NCI-H446 treated with DMSO at 0.1 percent for 48 hours (cell line): Measurements from ENCODE around the gene IL1F10.

ENCODE experiments used
- DNase-seq: peaks from one replicate; lab custom pipeline; 2025; lab: John Stamatoyannopoulos, UW

The IL1F10 gene

DNA sequence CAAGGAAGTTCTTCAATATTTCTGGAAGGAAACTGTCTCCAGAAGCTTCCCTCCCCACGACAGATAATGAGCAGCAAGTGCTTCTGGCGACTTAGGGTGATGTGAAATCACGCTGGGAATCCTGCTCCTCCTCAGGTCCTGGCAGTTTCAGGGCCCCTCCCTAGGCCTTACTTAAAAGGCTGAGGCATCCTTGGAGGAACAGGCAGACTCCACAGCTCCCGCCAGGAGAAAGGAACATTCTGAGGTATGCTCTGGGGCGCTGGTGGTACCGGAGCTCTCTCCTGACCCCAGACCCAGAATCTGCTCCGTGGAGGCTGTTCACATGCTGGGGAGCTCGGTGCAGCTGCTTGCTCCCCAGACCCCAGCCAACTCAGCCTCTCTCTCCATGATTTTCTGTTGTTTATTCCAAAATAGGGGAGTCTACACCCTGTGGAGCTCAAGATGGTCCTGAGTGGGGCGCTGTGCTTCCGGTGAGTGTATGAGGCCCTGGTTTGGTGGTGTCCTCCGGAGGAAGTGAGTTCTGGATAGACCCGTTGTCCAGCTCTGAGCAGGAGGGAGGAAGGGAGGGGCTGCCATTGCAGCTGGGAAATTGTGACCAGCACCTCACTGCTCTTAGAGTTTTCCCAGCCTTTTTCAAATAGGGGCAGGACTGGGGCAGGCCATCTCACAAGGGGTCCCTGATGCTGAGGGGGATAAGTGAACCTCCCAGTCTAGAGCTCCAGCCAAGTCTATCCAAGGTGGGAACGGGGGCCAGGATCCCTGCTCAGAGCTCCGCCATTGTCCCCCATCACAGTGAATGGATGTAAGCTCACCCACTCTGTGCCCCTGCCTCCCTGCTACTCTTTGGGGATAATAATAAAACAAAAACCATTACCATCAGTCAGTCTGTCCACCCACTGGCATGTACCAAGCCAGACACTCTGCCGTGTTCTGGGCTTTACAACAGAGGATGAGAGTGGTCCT, 8.5 kb upstream of the IL1F10 start, which contains the start of gene IL36RN:
TSS of gene IL36RN (plus strand) at position 201 of the 963 bp plus-strand sequence. CDS start at position 442, 241 bp downstream.
- no peak for DNase-seq

DNA sequence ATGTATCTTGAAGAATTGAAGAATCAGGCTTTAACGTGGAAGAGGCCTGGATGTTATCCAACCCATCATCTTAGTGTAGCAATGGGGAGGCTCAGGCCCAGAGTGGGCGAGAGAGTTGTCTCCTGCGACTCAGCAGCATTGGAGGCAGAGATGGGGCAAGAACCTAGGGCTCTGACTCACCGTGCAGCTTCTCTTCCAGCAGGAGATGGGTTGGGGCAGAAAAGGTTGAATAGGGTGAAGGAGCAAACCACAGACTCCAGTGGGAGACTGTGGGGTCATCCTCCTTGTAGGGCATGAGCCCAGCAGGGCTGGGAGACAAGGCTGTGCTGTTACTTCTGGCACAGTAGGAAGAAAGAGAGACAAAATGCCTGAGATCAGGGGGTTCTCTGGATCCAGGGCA, 7.4 kb upstream of the IL1F10 start:
- DNase-seq: no peak

DNA sequence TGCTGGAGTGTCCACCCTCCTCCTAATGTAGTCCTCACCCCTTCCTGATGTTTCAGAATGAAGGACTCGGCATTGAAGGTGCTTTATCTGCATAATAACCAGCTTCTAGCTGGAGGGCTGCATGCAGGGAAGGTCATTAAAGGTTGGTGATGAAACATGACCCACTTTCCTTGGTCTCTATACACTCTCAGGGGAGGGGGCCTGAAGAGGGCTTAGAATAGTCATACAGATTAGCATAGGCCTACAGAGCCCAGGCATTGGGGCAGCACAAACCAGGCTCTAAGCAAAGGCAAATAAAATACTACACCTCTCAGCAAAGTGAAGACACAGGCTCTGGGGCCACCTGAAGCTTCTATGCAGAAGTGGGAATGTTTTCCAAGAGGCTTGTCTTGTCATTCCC, 7.0 kb upstream of the IL1F10 start:
- DNase-seq: no peak

DNA sequence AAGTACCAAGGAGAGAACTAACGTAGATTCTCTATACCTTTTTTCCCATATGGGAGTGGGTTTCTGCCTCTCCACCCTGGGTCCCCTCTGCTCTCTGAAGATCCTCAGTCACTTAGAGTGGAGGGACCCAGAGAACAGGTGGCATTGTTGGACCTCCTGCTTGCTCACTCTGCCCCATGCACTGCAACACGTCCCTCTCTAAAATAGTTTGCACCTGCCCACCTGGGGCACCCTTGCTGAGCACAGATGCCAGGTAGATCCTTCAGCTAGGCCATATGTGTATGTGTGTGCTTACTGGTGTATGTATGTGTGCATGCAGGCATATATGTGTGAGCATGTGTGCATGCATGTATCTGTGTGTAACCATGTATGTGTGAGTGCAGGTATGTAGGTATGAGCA, 6.5 kb upstream of the IL1F10 start:
- no peak for DNase-seq

DNA sequence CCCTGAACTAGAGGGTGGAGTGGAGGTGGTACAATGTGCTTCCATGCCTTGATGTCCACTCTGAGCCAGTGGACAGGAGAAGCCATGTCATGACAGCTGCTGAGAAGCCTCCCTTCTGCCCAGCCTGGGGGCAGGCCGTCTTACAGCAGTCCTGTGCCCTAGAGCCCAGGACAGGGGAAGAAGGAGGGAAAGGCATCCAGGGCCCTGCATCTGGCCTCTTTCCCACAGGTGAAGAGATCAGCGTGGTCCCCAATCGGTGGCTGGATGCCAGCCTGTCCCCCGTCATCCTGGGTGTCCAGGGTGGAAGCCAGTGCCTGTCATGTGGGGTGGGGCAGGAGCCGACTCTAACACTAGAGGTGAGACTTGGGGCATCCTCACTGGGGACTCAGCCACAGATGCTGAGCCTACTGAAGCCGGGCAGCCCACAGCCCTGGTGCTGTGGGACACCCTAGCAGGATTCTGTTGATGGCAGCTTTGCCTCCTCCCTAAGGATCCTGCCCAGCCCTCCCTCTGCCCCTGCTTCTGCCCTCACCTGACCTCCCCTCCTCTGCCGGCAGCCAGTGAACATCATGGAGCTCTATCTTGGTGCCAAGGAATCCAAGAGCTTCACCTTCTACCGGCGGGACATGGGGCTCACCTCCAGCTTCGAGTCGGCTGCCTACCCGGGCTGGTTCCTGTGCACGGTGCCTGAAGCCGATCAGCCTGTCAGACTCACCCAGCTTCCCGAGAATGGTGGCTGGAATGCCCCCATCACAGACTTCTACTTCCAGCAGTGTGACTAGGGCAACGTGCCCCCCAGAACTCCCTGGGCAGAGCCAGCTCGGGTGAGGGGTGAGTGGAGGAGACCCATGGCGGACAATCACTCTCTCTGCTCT, 5.6 kb upstream of the IL1F10 start:
- DNase-seq: no peak

DNA sequence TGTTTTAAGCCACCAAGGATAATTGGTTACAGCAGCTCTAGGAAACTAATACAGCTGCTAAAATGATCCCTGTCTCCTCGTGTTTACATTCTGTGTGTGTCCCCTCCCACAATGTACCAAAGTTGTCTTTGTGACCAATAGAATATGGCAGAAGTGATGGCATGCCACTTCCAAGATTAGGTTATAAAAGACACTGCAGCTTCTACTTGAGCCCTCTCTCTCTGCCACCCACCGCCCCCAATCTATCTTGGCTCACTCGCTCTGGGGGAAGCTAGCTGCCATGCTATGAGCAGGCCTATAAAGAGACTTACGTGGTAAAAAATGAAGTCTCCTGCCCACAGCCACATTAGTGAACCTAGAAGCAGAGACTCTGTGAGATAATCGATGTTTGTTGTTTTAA, 3.5 kb upstream of the IL1F10 start:
- no peak for DNase-seq

DNA sequence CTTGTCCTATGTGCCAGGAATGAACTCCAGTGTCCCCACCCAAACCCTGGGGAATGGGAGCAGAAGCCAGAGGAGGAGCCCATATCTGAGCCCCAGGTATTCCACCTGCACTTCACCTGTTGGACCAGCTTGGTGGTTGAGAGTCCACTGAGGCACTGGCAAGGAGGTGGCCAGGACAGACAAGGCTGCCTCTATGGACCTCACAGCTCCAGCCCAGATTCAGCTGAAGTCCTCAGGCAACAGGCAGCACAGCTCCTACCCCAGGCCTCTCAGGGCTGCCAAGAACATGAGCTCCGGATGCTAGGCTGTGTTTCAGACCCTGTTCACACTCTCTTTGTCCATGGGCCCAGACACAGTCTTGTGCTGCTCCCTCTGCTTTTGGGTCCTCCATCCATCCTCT, 2.9 kb upstream of the IL1F10 start:
- no peak for DNase-seq

DNA sequence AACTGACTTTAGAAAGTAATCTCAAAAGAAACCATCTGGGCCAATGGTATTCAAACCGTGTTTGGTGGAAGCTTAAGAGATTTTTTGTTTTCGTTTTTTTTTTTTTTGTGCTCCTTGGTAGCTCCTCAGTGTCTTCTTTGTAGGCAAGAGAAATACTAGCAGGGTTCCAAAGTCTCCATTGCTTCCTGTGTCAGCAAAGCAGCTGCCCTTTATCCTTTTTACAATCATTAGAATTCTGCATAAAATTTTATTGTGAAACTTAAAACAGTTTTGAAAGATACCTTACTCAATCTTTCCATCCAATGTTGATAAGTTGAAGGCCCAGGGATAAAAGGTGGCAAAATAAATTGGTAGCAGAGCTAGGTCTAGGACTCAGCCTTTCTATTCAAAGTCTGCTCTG, 479 bp downstream of the IL1F10 start:
- no peak for DNase-seq

DNA sequence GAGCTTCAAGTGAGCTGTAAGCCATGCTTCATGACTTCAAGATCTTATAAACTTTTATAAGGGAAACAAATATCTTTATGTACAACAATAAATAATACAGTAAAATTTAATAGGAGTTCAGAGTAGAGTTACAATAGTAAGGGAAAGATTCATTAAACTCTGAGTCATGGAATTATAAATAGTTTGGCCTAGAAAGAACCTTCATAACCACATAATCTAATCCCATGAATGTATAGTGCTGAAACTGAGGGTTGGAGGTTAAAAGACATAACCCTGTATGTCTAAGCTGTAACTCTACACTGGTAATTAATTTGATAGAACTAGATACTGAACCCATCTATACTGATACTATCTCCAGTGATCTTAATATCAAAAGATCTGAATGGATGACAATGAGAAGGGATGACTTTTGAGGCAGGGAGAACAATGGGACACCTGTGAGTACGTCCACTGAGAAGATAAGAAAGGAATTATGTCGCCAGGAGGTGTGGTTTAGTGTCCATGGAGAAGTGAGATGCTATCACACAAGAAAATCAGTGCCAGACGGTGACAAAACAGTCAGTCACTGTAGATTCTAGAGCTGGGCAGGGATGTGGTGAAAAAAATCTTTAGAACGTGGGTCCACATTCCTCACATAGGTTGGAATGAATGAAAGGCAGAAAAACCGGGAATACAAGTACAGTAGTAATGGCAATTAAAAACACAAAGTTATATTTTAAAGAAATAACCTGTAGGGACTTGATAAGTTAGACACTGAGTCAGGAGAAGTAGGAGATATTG, 1.1 kb downstream of the IL1F10 start:
- no peak for DNase-seq

DNA sequence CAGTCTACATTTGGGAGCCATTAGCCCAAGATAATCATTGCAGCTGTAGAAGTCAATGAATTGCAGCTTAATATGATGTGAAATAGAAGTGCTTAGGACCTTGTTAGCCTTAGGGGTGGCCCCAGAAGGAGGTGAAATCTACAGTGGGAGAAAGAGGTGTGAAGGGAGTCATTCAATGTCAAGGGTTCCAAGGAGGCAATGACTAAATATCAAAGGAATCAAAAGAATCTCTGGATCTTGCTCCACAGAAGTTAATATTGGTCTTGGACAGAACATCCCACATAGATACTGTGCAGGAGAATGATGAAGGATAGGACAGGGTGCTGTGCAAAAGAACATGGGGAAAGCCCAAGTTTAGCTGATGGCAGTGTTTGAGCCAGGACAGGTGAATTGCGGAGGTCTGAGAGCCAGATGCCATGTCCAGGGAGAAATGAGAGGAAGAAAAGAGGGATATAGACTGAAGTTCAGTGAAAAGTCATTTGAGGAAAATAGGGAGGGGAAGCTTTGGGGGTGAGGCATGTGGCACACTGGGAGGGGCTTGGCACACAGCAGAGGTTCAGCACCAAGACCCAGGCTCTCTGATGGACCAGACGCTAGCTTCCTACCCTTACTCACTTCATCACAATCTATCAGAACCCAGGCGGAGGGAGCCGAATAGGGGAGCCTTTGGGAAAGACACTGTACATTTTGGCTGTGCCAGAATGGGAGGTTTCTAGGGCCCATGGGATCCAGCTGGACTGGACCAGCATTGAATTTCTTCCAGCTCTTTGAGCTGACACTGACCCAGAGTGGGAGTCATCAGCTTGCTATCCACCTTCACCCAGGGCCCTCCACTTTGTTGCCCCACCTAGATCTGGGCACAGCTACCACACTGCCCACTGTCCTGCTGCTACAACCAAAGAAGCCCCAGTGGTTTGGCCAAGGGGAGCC, 2.2 kb downstream of the IL1F10 start:
- DNase-seq: no peak

DNA sequence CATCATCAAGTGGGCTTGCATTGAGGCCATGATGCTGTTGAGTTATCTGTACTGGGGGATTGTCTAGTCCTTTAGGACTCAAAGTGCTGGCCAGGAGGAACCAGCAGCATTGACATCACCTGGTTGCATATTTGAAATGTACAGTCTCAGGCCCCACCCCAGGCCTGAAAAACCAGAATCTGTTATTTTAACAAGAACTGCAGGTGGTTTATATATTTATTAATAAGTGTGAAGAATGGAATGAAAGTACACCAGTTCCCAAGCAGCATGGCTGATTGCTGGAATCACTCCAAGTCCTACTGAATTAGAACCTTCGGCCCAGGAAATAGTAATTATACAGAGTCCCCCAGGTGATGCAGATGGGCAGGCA, 2.8 kb downstream of the IL1F10 start:
- DNase-seq: no peak

DNA sequence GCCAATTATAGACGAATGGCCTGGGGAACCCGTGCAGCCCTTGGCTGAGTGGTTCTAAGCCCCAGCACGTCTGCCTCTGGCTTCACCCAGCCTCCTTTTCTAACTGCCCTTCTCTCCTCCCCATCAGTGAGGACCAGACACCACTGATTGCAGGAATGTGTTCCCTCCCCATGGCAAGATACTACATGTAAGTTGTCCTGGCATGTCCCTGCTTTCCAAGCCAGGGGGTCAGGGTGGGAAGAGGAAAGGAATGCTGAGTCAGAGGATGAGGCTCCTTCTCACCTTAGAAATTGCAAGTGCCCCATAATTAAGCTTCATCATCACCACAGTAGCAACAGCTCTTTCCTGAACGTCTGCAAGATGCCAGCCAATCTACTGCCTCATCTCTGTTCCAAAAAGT, 4.8 kb downstream of the IL1F10 start:
- no peak for DNase-seq

DNA sequence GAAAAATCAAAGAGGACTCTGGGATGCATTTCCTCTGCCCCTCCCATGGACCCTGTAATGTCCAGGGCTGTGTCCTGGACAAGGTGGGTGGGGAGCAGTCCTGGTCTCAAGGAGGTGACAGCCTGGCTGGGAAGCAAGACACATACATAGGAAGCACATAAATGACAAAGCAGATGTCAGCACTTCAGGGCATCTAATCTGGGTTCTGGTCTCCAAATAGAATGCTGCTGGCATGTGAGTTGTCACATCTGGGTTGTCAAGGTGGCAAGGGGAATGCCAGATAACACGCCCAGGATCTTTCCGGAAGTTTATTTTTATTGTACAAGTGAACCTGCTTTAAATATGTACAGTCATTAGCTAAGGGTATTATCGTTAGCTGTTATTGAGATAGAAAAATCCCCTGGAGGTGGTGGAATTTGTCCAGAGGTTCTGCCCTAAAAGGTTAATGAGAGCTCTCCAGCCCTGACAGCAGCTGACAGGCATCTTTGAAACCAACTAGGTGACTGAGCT, 5.6 kb downstream of the IL1F10 start:
- no peak for DNase-seq

DNA sequence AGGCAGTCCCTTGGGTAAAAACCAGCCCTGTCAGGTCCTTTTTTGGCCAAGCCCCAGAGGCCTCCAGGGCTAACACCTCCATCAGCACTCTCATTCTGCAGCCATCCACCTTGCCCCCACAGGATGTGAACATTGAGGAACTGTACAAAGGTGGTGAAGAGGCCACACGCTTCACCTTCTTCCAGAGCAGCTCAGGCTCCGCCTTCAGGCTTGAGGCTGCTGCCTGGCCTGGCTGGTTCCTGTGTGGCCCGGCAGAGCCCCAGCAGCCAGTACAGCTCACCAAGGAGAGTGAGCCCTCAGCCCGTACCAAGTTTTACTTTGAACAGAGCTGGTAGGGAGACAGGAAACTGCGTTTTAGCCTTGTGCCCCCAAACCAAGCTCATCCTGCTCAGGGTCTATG, 7.3 kb downstream of the IL1F10 start:
- no peak for DNase-seq

DNA sequence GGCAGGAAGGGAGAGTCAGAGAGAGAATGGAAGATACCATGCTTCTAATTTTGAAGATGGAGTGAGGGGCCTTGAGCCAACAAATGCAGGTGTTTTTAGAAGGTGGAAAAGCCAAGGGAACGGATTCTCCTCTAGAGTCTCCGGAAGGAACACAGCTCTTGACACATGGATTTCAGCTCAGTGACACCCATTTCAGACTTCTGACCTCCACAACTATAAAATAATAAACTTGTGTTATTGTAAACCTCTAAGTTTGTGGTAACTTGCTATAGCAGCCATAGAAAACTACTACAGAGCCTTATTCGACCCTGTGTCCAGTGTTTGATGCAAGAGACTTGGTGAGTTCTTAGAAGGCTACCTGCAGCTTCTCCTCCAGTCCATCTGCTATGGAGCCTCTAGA, 7.8 kb downstream of the IL1F10 start:
- DNase-seq: no peak

DNA sequence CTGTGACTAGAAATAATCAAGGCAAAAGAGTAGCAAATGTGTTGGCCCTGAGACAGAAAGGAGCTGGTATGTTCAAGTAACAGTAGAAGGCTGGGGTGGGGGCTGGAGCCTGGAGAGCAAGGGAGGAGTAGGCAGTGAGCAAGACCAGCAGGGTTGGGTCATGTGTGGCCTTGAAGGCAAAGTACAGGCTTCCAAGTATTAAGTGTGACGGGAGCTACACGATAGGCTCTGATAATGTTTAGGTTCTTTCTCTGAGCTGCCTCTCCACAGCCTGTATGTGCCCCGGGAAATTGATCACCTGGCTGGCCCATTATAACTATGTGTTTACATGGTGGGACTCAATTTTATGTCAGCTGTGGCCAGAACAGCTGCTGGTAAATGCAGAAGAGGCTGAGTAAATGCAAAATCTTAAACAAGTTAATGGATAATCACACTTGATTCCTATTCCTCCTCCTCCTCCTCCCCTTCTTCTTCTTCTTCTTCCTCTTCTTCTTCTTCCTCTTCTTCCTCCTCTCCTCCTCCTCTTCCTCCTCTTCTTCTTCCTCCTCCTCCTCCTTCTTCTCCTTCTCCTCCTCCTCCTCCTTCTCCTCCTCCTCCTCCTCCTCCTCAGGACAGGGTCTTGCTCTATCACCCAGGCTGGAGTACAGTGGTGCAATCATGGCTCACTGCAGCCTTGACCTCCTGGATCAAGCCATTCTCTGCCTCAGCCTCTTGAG, 9.3 kb downstream of the IL1F10 start:
- no peak for DNase-seq

DNA sequence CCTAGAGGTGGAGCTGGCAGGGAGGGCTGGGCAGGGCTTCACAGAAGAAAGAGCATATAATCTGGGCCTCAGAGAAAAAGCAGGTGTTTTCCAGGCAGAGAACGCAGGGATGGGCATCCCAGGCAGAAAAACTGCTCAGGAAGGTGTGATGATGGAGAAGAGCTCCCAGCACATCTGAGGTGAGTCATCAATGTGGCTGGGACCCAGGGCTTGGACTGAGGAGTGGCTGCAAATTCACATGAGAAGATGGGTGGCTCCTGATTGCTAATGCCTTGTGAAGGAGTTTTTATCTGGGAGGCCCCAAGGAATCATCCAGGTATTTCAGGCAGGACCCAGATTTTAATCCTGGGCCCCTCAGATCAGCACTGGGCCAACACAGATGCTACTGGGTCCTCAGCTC, 10.2 kb downstream of the IL1F10 start:
- no peak for DNase-seq

DNA sequence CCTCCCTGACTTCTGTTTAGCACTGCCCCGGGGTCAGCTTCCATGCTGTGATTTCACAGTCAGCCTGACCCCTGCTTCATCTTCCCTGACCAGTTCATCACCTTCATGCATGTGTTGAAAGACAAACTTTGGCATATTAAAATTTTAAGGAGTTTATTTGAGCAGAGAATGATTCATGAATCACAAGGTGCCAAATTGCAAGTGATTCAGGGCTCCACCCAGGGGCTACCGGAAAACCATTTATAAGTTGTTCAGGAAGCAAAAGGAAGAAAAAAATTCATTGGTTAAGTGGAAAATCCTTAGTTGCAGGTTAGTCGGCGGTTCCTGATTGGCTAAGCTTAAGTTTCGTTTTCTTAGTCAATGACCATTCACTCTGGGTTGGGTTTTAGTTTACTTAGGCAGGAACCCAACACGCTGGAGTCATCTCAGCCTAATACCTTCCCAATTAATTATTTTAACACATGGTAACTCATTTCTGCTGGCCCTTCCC, 10.6 kb downstream of the IL1F10 start:
- DNase-seq: no peak

DNA sequence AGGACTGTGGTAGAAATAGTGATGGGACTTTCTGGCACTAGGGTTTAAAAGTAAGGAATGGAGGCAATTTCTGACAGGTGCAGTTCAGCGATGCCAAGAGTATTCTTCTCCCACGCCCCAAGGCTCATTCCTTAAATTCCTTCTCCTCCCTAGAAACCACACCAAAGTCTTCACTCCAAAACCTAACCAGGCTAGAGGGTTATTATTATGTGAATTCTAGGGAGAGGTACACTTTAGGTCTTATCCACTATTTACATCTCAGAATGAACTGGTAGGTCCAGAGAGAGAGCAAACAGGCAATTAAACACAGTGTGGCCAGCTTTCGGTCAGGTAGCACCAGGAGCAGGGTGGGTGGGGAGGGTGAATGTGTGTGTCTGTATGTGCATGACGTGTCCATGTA, 11.4 kb downstream of the IL1F10 start:
- no peak for DNase-seq

DNA sequence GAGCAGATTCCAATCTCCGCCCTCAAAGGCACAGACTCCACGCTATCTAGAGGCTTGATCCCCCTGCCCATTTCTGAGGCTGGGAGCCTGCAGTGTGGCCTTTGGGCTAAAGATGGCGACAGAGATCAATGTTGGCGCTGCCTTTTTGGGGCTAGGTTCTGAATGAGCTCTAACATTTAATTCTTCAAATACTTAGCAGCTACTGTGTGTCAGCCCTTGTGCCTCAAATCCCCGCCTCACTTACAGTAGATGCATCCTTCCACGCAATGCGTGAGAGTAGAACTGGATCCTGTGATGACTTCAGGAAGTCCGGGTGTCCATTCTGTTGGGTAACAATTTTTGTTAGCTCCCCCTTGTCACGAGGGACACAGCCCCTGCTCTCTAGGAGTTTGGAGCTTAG, 12.4 kb downstream of the IL1F10 start:
- no peak for DNase-seq
